Measurements from ENCODE around the gene OXCT1. TPM values are rescaled to one million over a fixed set of nuclear protein-coding genes. Genes with fewer than 3 reads are reported as not detected.

The OXCT1 gene
- total and polyA plus RNA-seq, 2 of the 8 experiments (the other 6 are each of a cell fraction or from before 2014, with no cell fraction given) = 10.1 to 28.2 TPM

DNA sequence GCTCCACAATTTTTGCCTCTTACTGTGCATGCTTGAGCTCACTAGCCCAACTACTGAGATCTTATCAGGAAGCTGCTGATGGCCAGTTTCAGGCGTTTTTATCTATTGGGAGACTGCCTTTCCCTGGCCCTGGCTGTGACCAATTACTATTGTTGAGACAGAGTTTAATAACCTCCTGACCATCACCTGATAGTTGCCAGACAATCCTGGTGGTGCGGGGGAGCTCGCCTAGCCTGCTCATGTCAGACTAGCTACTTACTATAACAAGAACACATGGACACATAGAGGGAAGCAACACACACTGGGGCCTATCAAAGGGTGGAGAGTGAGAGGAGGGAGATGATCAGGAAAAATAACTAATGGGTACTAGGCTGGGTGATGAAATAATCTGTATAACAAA lies 13.0 kb upstream of the OXCT1 start:
- 86% methylated on average over 3 of the region's 3 CpGs; no CpG with 5 or more reads in 1 of the 2 experiments for WGBS, 2 experiments (ENCODE audit: extremely low coverage in 1 of 2, insufficient coverage in 1 of 2, insufficient read length in 1 of 2, insufficient replicate concordance in 2 of 2, low coverage in 1 of 2, low lambda C conversion rate in 2 of 2, missing lambda C conversion rate in 1 of 2)
- no peak for TF ChIP-seq TAF1 (IDR thresholded peaks at IDR 0.05; ENCODE audit: low read depth, low read length)
- TF ChIP-seq SP2 (IDR thresholded peaks at IDR 0.05; ENCODE audit: low read length) = no peak
- TF ChIP-seq CBX8 (IDR thresholded peaks at IDR 0.05; ENCODE audit: borderline replicate concordance, low read depth, low read length) = no peak
- TF ChIP-seq TAF7 (optimal IDR thresholded peaks at IDR 0.05; ENCODE audit: borderline replicate concordance, low read depth, low read length) = no peak
- TF ChIP-seq TBP (IDR thresholded peaks at IDR 0.05; ENCODE audit: low read depth, low read length) = no peak
- TF ChIP-seq ASH2L (IDR thresholded peaks at IDR 0.05; ENCODE audit: low read length) = no peak
- no peak for TF ChIP-seq CTBP2 (IDR thresholded peaks at IDR 0.05; ENCODE audit: borderline replicate concordance, insufficient read depth, insufficient read length, low read length)
- no peak for TF ChIP-seq YY1 (IDR thresholded peaks at IDR 0.05; ENCODE audit: low read depth, low read length)
- TF ChIP-seq TEAD4 (IDR thresholded peaks at IDR 0.05; ENCODE audit: low read depth, low read length) = no peak
- no peak for TF ChIP-seq CHD2 (IDR thresholded peaks at IDR 0.05; ENCODE audit: low read length)

More for the DNA sequence above, 13.0 kb upstream of the OXCT1 start:
- Histone ChIP-seq H3K56ac (replicated peaks; ENCODE audit: insufficient read length, low read depth, low read length) (no peak overlapping the region), H3K9me3 (ENCODE audit: insufficient read depth in 2 of 2, low read depth in 1 of 2, low read length in 1 of 2) (0 out of 4 replicates have a peak, but pooled peaks cover 2 to 7% of the 10 kb centered on the region in 2 experiments), H4K8ac (ENCODE audit: extremely low read depth, insufficient read depth, low read length) (no peak overlapping the region), H3K27me3 (replicated peaks in 1 of 4; ENCODE audit: control insufficient read depth in 3 of 4, extremely low read depth in 1 of 4, insufficient read depth in 3 of 4, low read length in 3 of 4) (no peaks in the 10 kb centered on the region), H3K9ac (replicated peaks in 1 of 4; ENCODE audit: extremely low read depth in 1 of 4, low read depth in 3 of 4, low read length in 3 of 4) (no peak overlapping the region), H2BK12ac (ENCODE audit: low read depth, low read length) (no peak overlapping the region), H3K23me2 (ENCODE audit: low read depth, low read length) (no peaks in the 10 kb centered on the region), H2BK5ac (ENCODE audit: low read depth, low read length) (no peak overlapping the region), H4K20me1 (replicated peaks in 1 of 2; ENCODE audit: control insufficient read depth in 1 of 2, insufficient read depth in 2 of 2, low read length in 2 of 2) (no peaks in the 10 kb centered on the region), H3K4me1 (replicated peaks in 1 of 4; ENCODE audit: control insufficient read depth in 3 of 4, insufficient read depth in 4 of 4, low read length in 3 of 4) (no peaks in the 10 kb centered on the region), H3K4me2 (ENCODE audit: insufficient read depth in 1 of 2, low read depth in 2 of 2, low read length in 2 of 2) (no peak overlapping the region), H3K18ac (ENCODE audit: extremely low read depth, low read length) (no peak overlapping the region), H3K4me3 (ENCODE audit: extremely low read depth in 1 of 4, insufficient read depth in 2 of 4, low read depth in 3 of 4, low read length in 4 of 4) (no peak overlapping the region), H4K91ac (replicated peaks; ENCODE audit: insufficient read length, low read length) (no peak overlapping the region), H2AFZ (ENCODE audit: low read length) (no peak overlapping the region), H3K36me3 (ENCODE audit: control insufficient read depth in 2 of 4, insufficient read depth in 4 of 4, low read length in 3 of 4) (no peaks in the 10 kb centered on the region), H3K79me2 (ENCODE audit: control insufficient read depth in 1 of 2, insufficient read depth in 2 of 2, low read length in 2 of 2) (no peaks in the 10 kb centered on the region), H4K5ac (ENCODE audit: insufficient read length, low read depth, low read length) (no peak overlapping the region), H3K79me1 (ENCODE audit: low read depth, low read length) (no peaks in the 10 kb centered on the region), H3K23ac (ENCODE audit: insufficient read length) (no peak overlapping the region), H2BK15ac (ENCODE audit: low read length) (no peak overlapping the region), H2BK120ac (replicated peaks; ENCODE audit: low read depth, low read length) (no peak overlapping the region), H3K4ac (replicated peaks; ENCODE audit: insufficient read length, low read depth, low read length) (no peak overlapping the region), H3K14ac (ENCODE audit: insufficient read length) (no peak overlapping the region), H2BK20ac (ENCODE audit: low read length) (no peak overlapping the region), H3K27ac (ENCODE audit: low read depth, low read length) (no peak overlapping the region), H2AK5ac (ENCODE audit: low read depth, low read length) (no peak overlapping the region)
- FAIRE-seq (no peak), DNase-seq (ENCODE audit: low read depth in 1 of 2, low spot score in 2 of 2) (no peak)
- ChIA-PET POLR2A (ENCODE audit: partially characterized antibody) (no interaction called here), CTCF (ENCODE audit: partially characterized antibody) (interaction anchor here (1.4 kb wide), 1 partner anchor 862 kb away, joined by 3 read pairs; no protein-coding TSS in a partner anchor)

Data from H1 (cell line).